ENCODE data around the gene GNL1.

DNA sequence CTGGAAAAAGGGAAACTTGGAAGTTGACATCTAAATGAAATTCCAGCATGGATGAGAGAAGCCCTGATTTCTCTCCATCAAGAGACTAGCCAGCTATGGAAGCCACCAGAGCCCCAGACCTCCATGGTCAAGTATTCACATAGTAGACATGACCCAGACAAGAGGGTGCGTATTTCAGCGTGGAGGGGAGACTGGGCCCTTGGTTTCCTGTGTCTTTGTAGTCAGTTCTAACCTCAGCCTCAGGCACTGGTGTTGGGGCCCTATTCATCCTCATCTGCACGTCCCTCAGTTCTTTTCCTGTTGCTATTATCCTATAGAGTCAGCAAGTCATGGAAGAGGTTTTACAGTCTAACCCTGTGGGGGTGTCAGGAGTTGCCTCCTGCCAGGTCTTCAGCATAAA lies 12.5 kb downstream of the GNL1 start:
- TF ChIP-seq, protein P1, sequence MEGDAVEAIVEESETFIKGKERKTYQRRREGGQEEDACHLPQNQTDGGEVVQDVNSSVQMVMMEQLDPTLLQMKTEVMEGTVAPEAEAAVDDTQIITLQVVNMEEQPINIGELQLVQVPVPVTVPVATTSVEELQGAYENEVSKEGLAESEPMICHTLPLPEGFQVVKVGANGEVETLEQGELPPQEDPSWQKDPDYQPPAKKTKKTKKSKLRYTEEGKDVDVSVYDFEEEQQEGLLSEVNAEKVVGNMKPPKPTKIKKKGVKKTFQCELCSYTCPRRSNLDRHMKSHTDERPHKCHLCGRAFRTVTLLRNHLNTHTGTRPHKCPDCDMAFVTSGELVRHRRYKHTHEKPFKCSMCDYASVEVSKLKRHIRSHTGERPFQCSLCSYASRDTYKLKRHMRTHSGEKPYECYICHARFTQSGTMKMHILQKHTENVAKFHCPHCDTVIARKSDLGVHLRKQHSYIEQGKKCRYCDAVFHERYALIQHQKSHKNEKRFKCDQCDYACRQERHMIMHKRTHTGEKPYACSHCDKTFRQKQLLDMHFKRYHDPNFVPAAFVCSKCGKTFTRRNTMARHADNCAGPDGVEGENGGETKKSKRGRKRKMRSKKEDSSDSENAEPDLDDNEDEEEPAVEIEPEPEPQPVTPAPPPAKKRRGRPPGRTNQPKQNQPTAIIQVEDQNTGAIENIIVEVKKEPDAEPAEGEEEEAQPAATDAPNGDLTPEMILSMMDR (IDR thresholded peaks at IDR 0.05): no peak
- no peak for TF ChIP-seq EP300 (IDR thresholded peaks at IDR 0.05)
- no peak for TF ChIP-seq POLR2A (IDR thresholded peaks at IDR 0.05)

Measured in ovary (tissue), 3 donors.